OCI-LY1 (cell line): Measurements from ENCODE around the gene PMPCB.

ENCODE experiments used
- H2AFZ ChIP-seq: fragments of 200-600 bp; sonication (generic), shearing (Covaris generic); 2 replicates; pipeline ENCODE4 v1.6.0; 2014; ENCODE audit warnings: antibody characterized with exemption, mild to moderate bottlenecking, low read length
- H3F3A ChIP-seq: fragments of 200-600 bp; sonication (generic), shearing (Covaris generic); 2 replicates; pipeline ENCODE4 v1.6.0; 2014; ENCODE audit warnings: mild to moderate bottlenecking, antibody characterized with exemption, low read length, moderate library complexity; ENCODE audit not compliant: insufficient read depth
- H3K27ac ChIP-seq: fragments of 200-600 bp; sonication (generic); 2 replicates; pipeline ENCODE4 v1.5.1; 2014; ENCODE audit warnings: low read length, mixed run types, mild to moderate bottlenecking, low read depth; ENCODE audit not compliant: poor library complexity, severe bottlenecking
- H3K27me3 ChIP-seq: fragments of 200-600 bp; sonication (generic); 2 replicates; pipeline ENCODE4 v1.6.0; 2014; ENCODE audit warnings: antibody characterized with exemption, mild to moderate bottlenecking, low read length, moderate library complexity; ENCODE audit not compliant: insufficient read depth
- H3K36me3 ChIP-seq: fragments of 200-600 bp; sonication (generic); 2 replicates; pipeline ENCODE4 v1.6.1; 2014; ENCODE audit warnings: mild to moderate bottlenecking, antibody characterized with exemption, low read length, moderate library complexity, mixed read lengths; ENCODE audit not compliant: insufficient read depth
- H3K4me1 ChIP-seq: fragments of 200-600 bp; sonication (generic); 2 replicates; pipeline ENCODE4 v1.5.1; 2014; ENCODE audit warnings: mild to moderate bottlenecking, low read length, moderate library complexity; ENCODE audit not compliant: insufficient read depth, severe bottlenecking
- H3K4me2 ChIP-seq: fragments of 200-600 bp; sonication (generic), shearing (Covaris generic); 2 replicates; pipeline ENCODE4 v1.6.1; 2014; ENCODE audit warnings: low read length
- H3K4me3 ChIP-seq: fragments of 200-600 bp; sonication (generic); 2 replicates; pipeline ENCODE4 v1.5.1; 2014; ENCODE audit warnings: low read length, low read depth, mild to moderate bottlenecking, mixed read lengths; ENCODE audit not compliant: poor library complexity, severe bottlenecking
- H3K79me2 ChIP-seq: fragments of 200-600 bp; shearing (Covaris generic); 2 replicates; pipeline ENCODE4 v1.6.1; 2016; ENCODE audit warnings: mixed run types, low read length, mixed read lengths; ENCODE audit not compliant: insufficient read depth
- H3K9ac ChIP-seq: fragments of 200-600 bp; sonication (generic), shearing (Covaris generic); 2 replicates; pipeline ENCODE4 v1.6.1; 2014; ENCODE audit warnings: mild to moderate bottlenecking, low read length, mixed read lengths
- H3K9me2 ChIP-seq: fragments of 200-600 bp; sonication (generic), shearing (Covaris generic); 2 replicates; pipeline ENCODE4 v1.6.1; 2014; ENCODE audit warnings: low read depth, mild to moderate bottlenecking, low read length, mixed read lengths
- H3K9me3 ChIP-seq: fragments of 200-600 bp; shearing (Covaris generic); 2 replicates; pipeline ENCODE4 v1.6.1; 2014; ENCODE audit warnings: low read length, mixed read lengths
- H4K20me1 ChIP-seq: fragments of 200-600 bp; sonication (generic), shearing (Covaris generic); 2 replicates; pipeline ENCODE4 v1.6.0; 2016; ENCODE audit warnings: mild to moderate bottlenecking, low read length; ENCODE audit not compliant: insufficient read depth
- EZH2 ChIP-seq: fragments of 200-600 bp; sonication (generic), shearing (Covaris generic); IDR thresholded peaks from 2 replicates; pipeline ENCODE4 v1.8.0; 2017; ENCODE audit warnings: borderline replicate concordance, mixed run types, mild to moderate bottlenecking, antibody characterized with exemption, low read length, moderate library complexity, mixed read lengths
- TF ChIP-seq, protein P1 (sequence below): fragments of 200-600 bp; sonication (generic), shearing (Covaris generic); IDR thresholded peaks from 2 replicates; pipeline ENCODE4 v1.5.1; 2017; ENCODE audit warnings: mild to moderate bottlenecking, antibody characterized with exemption, low read length, moderate library complexity, mixed read lengths

PMPCB gene

DNA sequence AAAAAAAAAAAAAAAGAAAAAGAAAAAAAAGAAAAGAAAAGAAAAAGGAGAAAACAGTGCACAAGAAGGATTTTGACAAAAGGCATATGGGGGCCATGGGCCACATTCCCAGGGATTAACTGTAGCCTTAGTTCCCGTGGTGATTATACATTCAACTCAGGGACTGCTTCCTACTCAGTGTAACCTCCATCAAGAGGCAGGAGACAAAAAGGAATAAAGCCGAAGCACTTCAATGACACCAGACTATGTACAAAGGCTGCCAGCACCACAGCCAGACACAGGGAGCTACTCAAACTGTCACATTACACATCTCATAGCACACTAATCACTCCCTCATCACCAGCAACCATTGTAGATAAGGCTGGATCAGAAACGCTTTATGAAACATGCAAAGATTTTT, 5.1 kb upstream of the PMPCB start:
- H3K4me3 ChIP-seq, result no peak overlapping the region
- no peaks in the 10 kb centered on the region for H3K36me3 ChIP-seq
- H3K4me2 ChIP-seq, result no peak overlapping the region
- no peak for TF ChIP-seq EZH2
- TF ChIP-seq, protein P1, sequence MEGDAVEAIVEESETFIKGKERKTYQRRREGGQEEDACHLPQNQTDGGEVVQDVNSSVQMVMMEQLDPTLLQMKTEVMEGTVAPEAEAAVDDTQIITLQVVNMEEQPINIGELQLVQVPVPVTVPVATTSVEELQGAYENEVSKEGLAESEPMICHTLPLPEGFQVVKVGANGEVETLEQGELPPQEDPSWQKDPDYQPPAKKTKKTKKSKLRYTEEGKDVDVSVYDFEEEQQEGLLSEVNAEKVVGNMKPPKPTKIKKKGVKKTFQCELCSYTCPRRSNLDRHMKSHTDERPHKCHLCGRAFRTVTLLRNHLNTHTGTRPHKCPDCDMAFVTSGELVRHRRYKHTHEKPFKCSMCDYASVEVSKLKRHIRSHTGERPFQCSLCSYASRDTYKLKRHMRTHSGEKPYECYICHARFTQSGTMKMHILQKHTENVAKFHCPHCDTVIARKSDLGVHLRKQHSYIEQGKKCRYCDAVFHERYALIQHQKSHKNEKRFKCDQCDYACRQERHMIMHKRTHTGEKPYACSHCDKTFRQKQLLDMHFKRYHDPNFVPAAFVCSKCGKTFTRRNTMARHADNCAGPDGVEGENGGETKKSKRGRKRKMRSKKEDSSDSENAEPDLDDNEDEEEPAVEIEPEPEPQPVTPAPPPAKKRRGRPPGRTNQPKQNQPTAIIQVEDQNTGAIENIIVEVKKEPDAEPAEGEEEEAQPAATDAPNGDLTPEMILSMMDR, result no peak
- H2AFZ ChIP-seq, result no peak overlapping the region
- H3K4me1 ChIP-seq, result peaks cover 7% of the 10 kb centered on the region
- no peaks in the 10 kb centered on the region for H3K27me3 ChIP-seq
- H3K79me2 ChIP-seq, result no peaks in the 10 kb centered on the region
- no peaks in the 10 kb centered on the region for H3K9me3 ChIP-seq
- no peak overlapping the region for H3K9ac ChIP-seq
- H3K27ac ChIP-seq, result no peak overlapping the region
- no peaks in the 10 kb centered on the region for H3F3A ChIP-seq
- no peaks in the 10 kb centered on the region for H4K20me1 ChIP-seq
- no peaks in the 10 kb centered on the region for H3K9me2 ChIP-seq

DNA sequence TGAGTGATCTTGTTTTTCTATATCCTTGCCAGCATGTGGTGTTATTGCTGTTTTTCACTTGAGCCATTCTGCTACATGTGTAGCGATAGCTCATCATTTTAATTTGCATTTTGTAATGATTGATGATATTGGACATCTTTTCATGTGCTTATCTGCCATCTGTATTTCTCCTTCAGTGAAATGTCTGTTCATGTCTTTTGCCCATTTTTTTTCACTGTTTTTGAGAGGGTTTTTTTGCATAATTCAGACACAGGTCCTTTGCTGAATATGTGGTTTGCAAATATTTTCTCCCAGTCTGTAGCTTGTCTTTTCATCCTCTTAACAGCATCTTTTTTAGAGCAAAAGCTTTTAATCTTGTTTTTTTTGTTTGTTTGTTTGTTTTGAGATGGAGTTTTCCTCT, 3.7 kb upstream of the PMPCB start:
- no peak for TF ChIP-seq EZH2
- TF ChIP-seq, protein P1, result no peak
- no peak overlapping the region for H3K9ac ChIP-seq
- no peak overlapping the region for H2AFZ ChIP-seq
- H3K4me3 ChIP-seq, result no peak overlapping the region
- no peaks in the 10 kb centered on the region for H3K9me3 ChIP-seq
- no peaks in the 10 kb centered on the region; the same call in 1 of the 2 replicates for H3K36me3 ChIP-seq
- peaks cover 15% of the 10 kb centered on the region for H3K4me1 ChIP-seq
- no peaks in the 10 kb centered on the region for H3K9me2 ChIP-seq
- no peak overlapping the region for H3K4me2 ChIP-seq
- peaks cover 11% of the 10 kb centered on the region for H3K79me2 ChIP-seq
- no peaks in the 10 kb centered on the region for H4K20me1 ChIP-seq
- H3F3A ChIP-seq, result no peaks in the 10 kb centered on the region
- no peak overlapping the region for H3K27ac ChIP-seq
- no peaks in the 10 kb centered on the region for H3K27me3 ChIP-seq

DNA sequence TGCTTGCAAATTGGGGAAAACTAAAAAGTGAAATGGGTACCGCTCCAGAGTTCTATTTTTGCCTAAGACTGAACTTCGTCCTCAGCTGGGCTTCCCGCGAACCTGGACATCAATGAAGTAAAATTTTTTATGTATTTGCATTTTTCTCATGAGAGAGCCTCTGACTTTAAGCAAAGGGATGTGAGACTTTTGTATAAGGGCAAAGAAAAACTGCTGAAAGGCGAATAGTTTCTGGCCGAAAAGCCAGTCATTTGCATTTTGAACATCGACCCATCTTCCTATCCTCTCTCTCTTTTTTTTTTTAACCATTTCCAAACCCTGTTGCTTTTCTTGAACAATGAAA, 573 bp downstream of the PMPCB start:
- Histone ChIP-seq H4K20me1 (no peaks in the 10 kb centered on the region), H3F3A (no peaks in the 10 kb centered on the region), H3K9me2 (no peaks in the 10 kb centered on the region), H3K9me3 (no peaks in the 10 kb centered on the region), H3K4me1 (peaks cover 25% of the 10 kb centered on the region), H3K9ac (peak overlapping the region; percentile 98), H3K4me3 (peak overlapping the region; percentile 98), H3K36me3 (peaks cover 40% of the 10 kb centered on the region), H3K4me2 (peak overlapping the region; percentile 93), H3K79me2 (peaks cover 22% of the 10 kb centered on the region), H3K27ac (peak overlapping the region; percentile 83), H2AFZ (0 out of 2 replicates have a peak overlapping the region, but pooled peaks have one; percentile 3), H3K27me3 (no peaks in the 10 kb centered on the region)
- no peak for TF ChIP-seq EZH2
- TF ChIP-seq, protein P1, result no peak
